CD4-positive, alpha-beta T cell treated with Interleukin-1 beta for 1 hour (primary cell): ENCODE measurements around the gene TRAPPC6A.
A peak's percentile ranks its signal among the peaks of the same experiment; 100 is the strongest.

Experiments
- DNase-seq, 2 donors: peaks; one replicate each; pipeline ENCODE4 v3.0.0-alpha.2; 2020 to 2022

The TRAPPC6A gene

GRCh38 chr19:45125975-45126493 lies 52.0 kb downstream of the TRAPPC6A start:
- DNase-seq = peak; percentile 60 to 66

- no peak for DNase-seq
Measured at GRCh38 chr19:45125360-45125759, 52.7 kb downstream of the TRAPPC6A start.

GRCh38 chr19:45124021-45124420 lies 54.0 kb downstream of the TRAPPC6A start:
- no peak for DNase-seq

- no peak for DNase-seq
Measured at GRCh38 chr19:45123440-45123850, 54.6 kb downstream of the TRAPPC6A start.

DNA sequence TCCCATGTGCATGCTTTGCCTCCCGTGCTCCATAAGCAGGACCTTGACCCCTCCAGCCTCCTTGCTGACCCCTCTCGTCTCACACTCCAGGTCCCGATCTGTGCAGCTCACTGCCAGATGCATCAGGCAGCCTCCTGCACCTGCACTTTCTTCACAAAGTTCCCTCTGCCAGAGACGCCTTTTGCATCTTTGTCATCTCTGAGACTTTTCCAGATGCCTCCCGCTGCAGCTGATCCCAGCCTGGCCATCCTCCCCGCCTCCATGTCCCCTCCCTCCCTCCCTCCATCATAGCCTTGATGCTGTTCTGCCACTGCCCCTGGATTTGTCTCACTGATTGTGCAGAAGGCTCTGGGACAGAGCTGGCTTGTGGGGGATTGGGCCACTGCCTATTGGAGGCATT lies 55.2 kb downstream of the TRAPPC6A start:
- DNase-seq = no peak

- DNase-seq = no peak
Measured at GRCh38 chr19:45121827-45122345, 56.2 kb downstream of the TRAPPC6A start.

- no peak for DNase-seq
Measured at GRCh38 chr19:45119582-45119981, 58.5 kb downstream of the TRAPPC6A start.

DNA sequence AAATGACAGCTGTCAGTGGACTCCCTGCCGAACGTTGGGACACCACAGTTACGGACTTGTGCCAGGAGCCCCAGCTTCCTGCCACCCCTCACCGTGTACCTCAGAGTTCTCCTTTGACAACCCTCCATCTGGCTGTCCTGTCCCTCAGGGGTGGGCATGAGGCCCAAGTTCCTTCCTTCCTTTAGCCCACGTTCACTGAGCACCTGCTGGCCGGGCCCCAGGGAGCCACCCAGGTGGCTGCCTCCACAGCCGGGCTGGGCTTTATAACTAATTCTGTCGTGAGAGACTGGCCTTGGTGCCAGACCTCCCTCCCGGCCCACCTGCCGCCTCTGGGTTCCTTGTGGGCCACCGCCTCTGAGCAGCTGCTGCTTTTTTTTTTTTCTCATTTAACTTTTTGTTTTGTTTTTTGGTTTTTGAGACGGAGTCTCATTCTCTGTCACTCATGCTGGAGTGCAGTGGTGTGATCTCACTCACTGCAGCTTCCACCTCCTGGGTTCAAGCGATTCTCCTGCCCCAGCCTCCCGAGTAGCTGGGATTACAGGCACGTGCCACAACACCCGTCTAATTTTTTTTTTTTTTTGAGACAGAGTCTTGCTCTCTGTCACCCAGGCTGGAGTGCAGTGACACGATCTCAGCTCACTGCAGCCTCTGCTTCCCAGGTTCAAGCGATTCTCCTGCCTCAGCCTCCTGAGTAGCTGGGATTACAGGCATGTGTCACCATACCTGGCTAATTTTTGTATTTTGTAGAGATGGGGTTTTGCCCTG lies 59.3 kb downstream of the TRAPPC6A start:
- DNase-seq = peak in 1 of 2 donors; percentile 14

DNA sequence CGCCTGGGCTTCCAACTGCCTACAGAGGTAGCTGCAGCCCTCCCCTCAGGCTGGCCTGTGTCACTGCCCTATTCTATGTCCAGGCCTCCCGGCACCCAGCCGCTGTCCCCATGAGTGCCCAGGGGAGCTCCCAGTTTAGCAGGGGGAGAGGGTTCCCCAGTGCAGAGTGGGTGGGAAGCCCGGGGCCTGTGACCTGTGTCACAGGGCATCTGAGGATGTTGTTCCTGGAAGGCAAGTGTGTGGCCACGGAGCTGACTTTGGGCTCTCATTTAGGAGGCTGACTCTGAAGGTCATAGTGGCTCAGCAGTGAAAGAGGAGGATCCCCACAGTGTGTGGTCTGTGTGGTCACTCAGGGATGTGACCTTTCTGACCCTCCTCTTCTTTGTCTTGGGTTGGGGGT lies 59.9 kb downstream of the TRAPPC6A start:
- DNase-seq = no peak

- DNase-seq = no peak
Measured at GRCh38 chr19:45117671-45118070, 60.4 kb downstream of the TRAPPC6A start.

DNA sequence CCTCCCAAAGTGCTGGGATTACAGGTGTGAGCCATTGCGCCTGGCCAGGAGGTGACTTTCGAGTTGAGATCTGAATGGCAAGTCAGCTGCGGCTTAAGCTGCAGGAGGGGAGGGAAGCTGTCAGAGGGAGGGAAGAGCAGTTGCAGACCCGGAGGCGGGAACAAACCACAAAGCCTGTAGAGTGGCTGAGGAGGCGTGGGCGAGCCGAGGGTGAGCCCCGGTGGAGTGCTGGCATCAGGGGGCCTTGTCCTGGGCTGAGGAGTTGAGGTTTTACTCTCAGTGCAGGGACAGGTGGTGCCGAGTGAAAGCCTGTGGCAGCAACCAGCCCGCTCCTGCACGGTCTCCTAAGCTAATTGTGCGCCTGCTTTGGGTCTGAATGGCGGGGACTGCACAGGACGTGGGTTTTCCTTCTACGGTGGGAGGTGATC lies 60.9 kb downstream of the TRAPPC6A start:
- DNase-seq = peak; percentile 24 to 33

- peak in 1 of 2 donors; percentile 28 for DNase-seq
Measured at GRCh38 chr19:45115809-45116615, 62.0 kb downstream of the TRAPPC6A start.

- DNase-seq = no peak
Measured at GRCh38 chr19:45114116-45114515, 63.9 kb downstream of the TRAPPC6A start.

DNA sequence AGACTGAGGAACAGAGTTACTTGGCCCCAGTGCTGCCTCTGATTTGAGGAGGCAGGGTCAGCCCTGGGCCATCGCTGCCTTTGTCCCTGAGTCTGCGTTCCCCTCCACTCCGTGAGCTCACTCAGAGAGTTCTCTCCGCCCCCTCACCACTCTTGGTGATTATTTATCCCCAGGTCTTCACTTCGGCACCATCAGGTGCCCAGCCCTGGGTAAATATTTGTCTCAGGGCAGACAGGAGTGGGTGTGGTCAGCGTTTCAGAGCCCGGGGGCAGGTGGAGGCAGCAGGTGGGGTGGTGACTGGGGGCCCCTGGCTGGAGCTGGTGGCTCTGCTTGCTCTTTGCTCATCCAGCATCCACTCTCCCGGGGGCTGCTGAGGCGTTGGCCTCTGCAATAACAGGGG lies 64.4 kb downstream of the TRAPPC6A start:
- DNase-seq = no peak
